ENCODE data around the gene ATG13.
"Not testable (repeated sequence)": the region's sequence is repeated elsewhere in the genome, so short reads cannot be mapped to it uniquely, and the experiment has no call there.

ATG13 gene

GRCh38 chr11:46712874-46713576, 95.7 kb downstream of the ATG13 start:
- no peaks in the 10 kb centered on the region for H3K27me3 ChIP-seq (ENCODE audit: insufficient read depth, poor library complexity, severe bottlenecking)
- DNase-seq (ENCODE audit: low read depth in 1 of 2, low spot score in 1 of 2): no peak
- TF ChIP-seq SPI1 (IDR thresholded peaks at IDR 0.05; ENCODE audit: borderline replicate concordance, low read depth): no peak
- no peak for TF ChIP-seq POLR2AphosphoS5 (IDR thresholded peaks at IDR 0.05; ENCODE audit: low read depth)
- TF ChIP-seq CTCF (IDR thresholded peaks at IDR 0.05; ENCODE audit: insufficient read depth, low read length): no peak
- no peak for TF ChIP-seq REST (IDR thresholded peaks at IDR 0.05; ENCODE audit: insufficient replicate concordance, low read depth)
- no peak for TF ChIP-seq GABPA (IDR thresholded peaks at IDR 0.05; ENCODE audit: low read depth)
- H3K27ac ChIP-seq (replicated peaks): no peak overlapping the region
- no peak overlapping the region for H3K4me3 ChIP-seq (replicated peaks; ENCODE audit: insufficient read depth, low read length)

- H3K27me3 ChIP-seq (ENCODE audit: insufficient read depth, poor library complexity, severe bottlenecking); H3K27ac ChIP-seq (replicated peaks); H3K4me3 ChIP-seq (replicated peaks; ENCODE audit: insufficient read depth, low read length); DNase-seq (ENCODE audit: low read depth in 1 of 2, low spot score in 1 of 2): not testable (repeated sequence)
Observed at GRCh38 chr11:46717825-46718154, 100.4 kb downstream of the ATG13 start.

GRCh38 chr11:46718155-46719019, 101.0 kb downstream of the ATG13 start:
- no peak for TF ChIP-seq CTCF (IDR thresholded peaks at IDR 0.05; ENCODE audit: insufficient read depth, low read length)
- TF ChIP-seq POLR2AphosphoS5 (IDR thresholded peaks at IDR 0.05; ENCODE audit: low read depth): no peak
- no peak for TF ChIP-seq GABPA (IDR thresholded peaks at IDR 0.05; ENCODE audit: low read depth)
- TF ChIP-seq REST (IDR thresholded peaks at IDR 0.05; ENCODE audit: insufficient replicate concordance, low read depth): no peak
- DNase-seq (ENCODE audit: low read depth in 1 of 2, low spot score in 1 of 2): no peak
- Histone ChIP-seq H3K27ac (replicated peaks) (no peak overlapping the region), H3K27me3 (ENCODE audit: insufficient read depth, poor library complexity, severe bottlenecking) (no peaks in the 10 kb centered on the region), H3K4me3 (replicated peaks; ENCODE audit: insufficient read depth, low read length) (no peak overlapping the region)

GRCh38 chr11:46719048-46719542, 101.7 kb downstream of the ATG13 start, which contains the start of gene F2:
F2 (plus strand) TSS chr11:46719213; CDS start chr11:46719236, 23 bp downstream.
- no peak within 1 kb of the TSS for H3K4me3 ChIP-seq (replicated peaks; ENCODE audit: insufficient read depth, low read length)
- H3K27me3 ChIP-seq (ENCODE audit: insufficient read depth, poor library complexity, severe bottlenecking): no peaks in the 10 kb centered on the region
- no peak for TF ChIP-seq SPI1 (IDR thresholded peaks at IDR 0.05; ENCODE audit: borderline replicate concordance, low read depth)
- TF ChIP-seq GABPA (IDR thresholded peaks at IDR 0.05; ENCODE audit: low read depth): no peak
- TF ChIP-seq POLR2AphosphoS5 (IDR thresholded peaks at IDR 0.05; ENCODE audit: low read depth): no peak
- no peak for TF ChIP-seq REST (IDR thresholded peaks at IDR 0.05; ENCODE audit: insufficient replicate concordance, low read depth)
- no peak for TF ChIP-seq CTCF (IDR thresholded peaks at IDR 0.05; ENCODE audit: insufficient read depth, low read length)
- DNase-seq (ENCODE audit: low read depth in 1 of 2, low spot score in 1 of 2): no peak
- no peak within 1 kb of the TSS for H3K27ac ChIP-seq (replicated peaks)
